Neural cell (in vitro differentiated cells): Measurements from ENCODE around the gene TMEM131. TPM values are rescaled to one million over a fixed set of nuclear protein-coding genes. Genes with fewer than 3 reads are reported as not detected.

Experiments used
- H2AFZ ChIP-seq: fragments of 200-600, 300-800 bp; sonication (generic), shearing (Covaris generic); 2 replicates; pipeline ENCODE4 v1.6.0; 2014; ENCODE audit warnings: low read depth, mild to moderate bottlenecking, antibody characterized with exemption, low read length, moderate library complexity
- H3F3A ChIP-seq: fragments of 200-600 bp; shearing (Covaris generic); 2 replicates; pipeline ENCODE4 v1.6.1; 2016; ENCODE audit warnings: mild to moderate bottlenecking, moderate library complexity, mixed read lengths, antibody characterized with exemption, low read length; ENCODE audit not compliant: insufficient read depth, poor library complexity, severe bottlenecking
- H3K27ac ChIP-seq: fragments of 200-600, 300-800 bp; sonication (generic), shearing (Covaris generic); 2 replicates; pipeline ENCODE4 v1.5.1; 2014; ENCODE audit warnings: mild to moderate bottlenecking, low read length, moderate library complexity
- H3K27me3 ChIP-seq: fragments of 300-800, 200-600 bp; sonication (generic), shearing (Covaris generic); 2 replicates; pipeline ENCODE4 v1.6.0; 2014; ENCODE audit warnings: mild to moderate bottlenecking, low read depth, low read length, moderate library complexity; ENCODE audit not compliant: insufficient read depth
- H3K36me3 ChIP-seq: fragments of 300-800, 200-600 bp; sonication (generic), shearing (Covaris generic); 2 replicates; pipeline ENCODE4 v1.5.1; 2014; ENCODE audit warnings: mild to moderate bottlenecking, antibody characterized with exemption, low read length, moderate library complexity; ENCODE audit not compliant: insufficient read depth
- H3K4me2 ChIP-seq: fragments of 300-800, 200-600 bp; sonication (generic), shearing (Covaris generic); 2 replicates; pipeline ENCODE4 v1.6.0; 2014; ENCODE audit warnings: mild to moderate bottlenecking, low read length
- H3K4me3 ChIP-seq: fragments of 300-800, 200-600 bp; sonication (generic), shearing (Covaris generic); 2 replicates; pipeline ENCODE4 v1.5.1; 2014; ENCODE audit warnings: mild to moderate bottlenecking, low read length, moderate library complexity
- H3K79me2 ChIP-seq: fragments of 200-600 bp; shearing (Covaris generic); replicated peaks from 2 replicates; pipeline ENCODE4 v1.6.0; 2014; ENCODE audit warnings: mild to moderate bottlenecking, low read length, moderate library complexity; ENCODE audit not compliant: insufficient read depth
- H3K9ac ChIP-seq: fragments of 300-800, 200-600 bp; sonication (generic), shearing (Covaris generic); 2 replicates; pipeline ENCODE4 v1.6.1; 2016; ENCODE audit warnings: mild to moderate bottlenecking, low read length, mixed read lengths
- H3K9me2 ChIP-seq: fragments of 200-600 bp; shearing (Covaris generic); 2 replicates; pipeline ENCODE4 v1.6.1; 2016; ENCODE audit warnings: mild to moderate bottlenecking, low read length, mixed read lengths; ENCODE audit not compliant: insufficient read depth
- H3K9me3 ChIP-seq: fragments of 200-600, 300-800 bp; sonication (generic), shearing (Covaris generic); 2 replicates; pipeline ENCODE4 v1.6.1; 2016; ENCODE audit warnings: mild to moderate bottlenecking, mixed run types, low read length, moderate library complexity, mixed read lengths
- H4K20me1 ChIP-seq: fragments of 200-600 bp; shearing (Covaris generic); 2 replicates; pipeline ENCODE4 v1.6.1; 2016; ENCODE audit warnings: mild to moderate bottlenecking, mixed run types; ENCODE audit not compliant: insufficient read depth
- EP300 ChIP-seq: fragments of 450-650 bp; conservative IDR thresholded peaks from 2 replicates; pipeline ENCODE4 v1.6.1; 2014; ENCODE audit warnings: antibody characterized with exemption, mild to moderate bottlenecking, moderate library complexity; ENCODE audit not compliant: poor library complexity, severe bottlenecking
- EZH2 ChIP-seq: fragments of 200-600, 300-800 bp; shearing (Covaris generic), sonication (generic); IDR thresholded peaks from 2 replicates; pipeline ENCODE4 v1.6.1; 2014; ENCODE audit warnings: antibody characterized with exemption, low read length, borderline replicate concordance, mild to moderate bottlenecking; ENCODE audit not compliant: insufficient read depth, poor library complexity, severe bottlenecking
- MXI1 ChIP-seq: fragments of 450-650 bp; conservative IDR thresholded peaks from 2 replicates; pipeline ENCODE4 v1.6.1; 2014; ENCODE audit warnings: antibody characterized with exemption, mild to moderate bottlenecking; ENCODE audit not compliant: poor library complexity, severe bottlenecking
- POLR2AphosphoS5 ChIP-seq: IDR thresholded peaks from 2 replicates; pipeline ENCODE4 v1.6.1; 2012
- RAD21 ChIP-seq: fragments of 450-650 bp; conservative IDR thresholded peaks from 2 replicates; pipeline ENCODE4 v1.6.1; 2014; ENCODE audit warnings: antibody characterized with exemption, mild to moderate bottlenecking, moderate library complexity
- SMC3 ChIP-seq: fragments of 450-650 bp; conservative IDR thresholded peaks from 2 replicates; pipeline ENCODE4 v1.6.1; 2014; ENCODE audit warnings: antibody characterized with exemption, mild to moderate bottlenecking, moderate library complexity; ENCODE audit not compliant: poor library complexity
- TAF1 ChIP-seq: IDR thresholded peaks from 2 replicates; pipeline ENCODE4 v1.6.1; 2012; ENCODE audit warnings: low read depth
- polyA plus RNA-seq: library from polyadenylated mRNA; depleted of rRNA; stranded (reverse); fragments of >200 nt; gene quantifications from 2 replicates; pipeline ENCODE4 v1.2.3, GENCODE V29; 2014
- TF ChIP-seq, protein P1 (sequence below): IDR thresholded peaks from 2 replicates; pipeline ENCODE4 v1.6.1; 2012; ENCODE audit warnings: borderline replicate concordance
- TF ChIP-seq, protein P2 (sequence below): fragments of 450-650 bp; IDR thresholded peaks from 2 replicates; pipeline ENCODE4 v1.5.1; 2014; ENCODE audit warnings: antibody characterized with exemption, mild to moderate bottlenecking, moderate library complexity; ENCODE audit not compliant: poor library complexity, severe bottlenecking

The TMEM131 gene
- polyA plus RNA-seq, 1 donor from 2014 or later, result 9.6 TPM

GRCh38 chr2:97961534-97961933 lies 34.2 kb downstream of the TMEM131 start:
- Histone ChIP-seq H4K20me1 (no peaks in the 10 kb centered on the region), H3K27ac (no peak overlapping the region), H3K9me2 (no peaks in the 10 kb centered on the region), H2AFZ (no peak overlapping the region), H3K27me3 (no peaks in the 10 kb centered on the region), H3K4me2 (no peak overlapping the region), H3K9ac (no peak overlapping the region), H3K36me3 (no peaks in the 10 kb centered on the region), H3K9me3 (no peaks in the 10 kb centered on the region), H3K79me2 (peaks cover 63% of the 10 kb centered on the region), H3K4me3 (no peak overlapping the region), H3F3A (no peaks in the 10 kb centered on the region)
- TF ChIP-seq EZH2 (no peak), EP300 (no peak), MXI1 (no peak), POLR2AphosphoS5 (no peak), SMC3 (no peak), TAF1 (no peak), RAD21 (no peak)
- TF ChIP-seq, protein P1, sequence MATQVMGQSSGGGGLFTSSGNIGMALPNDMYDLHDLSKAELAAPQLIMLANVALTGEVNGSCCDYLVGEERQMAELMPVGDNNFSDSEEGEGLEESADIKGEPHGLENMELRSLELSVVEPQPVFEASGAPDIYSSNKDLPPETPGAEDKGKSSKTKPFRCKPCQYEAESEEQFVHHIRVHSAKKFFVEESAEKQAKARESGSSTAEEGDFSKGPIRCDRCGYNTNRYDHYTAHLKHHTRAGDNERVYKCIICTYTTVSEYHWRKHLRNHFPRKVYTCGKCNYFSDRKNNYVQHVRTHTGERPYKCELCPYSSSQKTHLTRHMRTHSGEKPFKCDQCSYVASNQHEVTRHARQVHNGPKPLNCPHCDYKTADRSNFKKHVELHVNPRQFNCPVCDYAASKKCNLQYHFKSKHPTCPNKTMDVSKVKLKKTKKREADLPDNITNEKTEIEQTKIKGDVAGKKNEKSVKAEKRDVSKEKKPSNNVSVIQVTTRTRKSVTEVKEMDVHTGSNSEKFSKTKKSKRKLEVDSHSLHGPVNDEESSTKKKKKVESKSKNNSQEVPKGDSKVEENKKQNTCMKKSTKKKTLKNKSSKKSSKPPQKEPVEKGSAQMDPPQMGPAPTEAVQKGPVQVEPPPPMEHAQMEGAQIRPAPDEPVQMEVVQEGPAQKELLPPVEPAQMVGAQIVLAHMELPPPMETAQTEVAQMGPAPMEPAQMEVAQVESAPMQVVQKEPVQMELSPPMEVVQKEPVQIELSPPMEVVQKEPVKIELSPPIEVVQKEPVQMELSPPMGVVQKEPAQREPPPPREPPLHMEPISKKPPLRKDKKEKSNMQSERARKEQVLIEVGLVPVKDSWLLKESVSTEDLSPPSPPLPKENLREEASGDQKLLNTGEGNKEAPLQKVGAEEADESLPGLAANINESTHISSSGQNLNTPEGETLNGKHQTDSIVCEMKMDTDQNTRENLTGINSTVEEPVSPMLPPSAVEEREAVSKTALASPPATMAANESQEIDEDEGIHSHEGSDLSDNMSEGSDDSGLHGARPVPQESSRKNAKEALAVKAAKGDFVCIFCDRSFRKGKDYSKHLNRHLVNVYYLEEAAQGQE, result no peak
- TF ChIP-seq, protein P2, sequence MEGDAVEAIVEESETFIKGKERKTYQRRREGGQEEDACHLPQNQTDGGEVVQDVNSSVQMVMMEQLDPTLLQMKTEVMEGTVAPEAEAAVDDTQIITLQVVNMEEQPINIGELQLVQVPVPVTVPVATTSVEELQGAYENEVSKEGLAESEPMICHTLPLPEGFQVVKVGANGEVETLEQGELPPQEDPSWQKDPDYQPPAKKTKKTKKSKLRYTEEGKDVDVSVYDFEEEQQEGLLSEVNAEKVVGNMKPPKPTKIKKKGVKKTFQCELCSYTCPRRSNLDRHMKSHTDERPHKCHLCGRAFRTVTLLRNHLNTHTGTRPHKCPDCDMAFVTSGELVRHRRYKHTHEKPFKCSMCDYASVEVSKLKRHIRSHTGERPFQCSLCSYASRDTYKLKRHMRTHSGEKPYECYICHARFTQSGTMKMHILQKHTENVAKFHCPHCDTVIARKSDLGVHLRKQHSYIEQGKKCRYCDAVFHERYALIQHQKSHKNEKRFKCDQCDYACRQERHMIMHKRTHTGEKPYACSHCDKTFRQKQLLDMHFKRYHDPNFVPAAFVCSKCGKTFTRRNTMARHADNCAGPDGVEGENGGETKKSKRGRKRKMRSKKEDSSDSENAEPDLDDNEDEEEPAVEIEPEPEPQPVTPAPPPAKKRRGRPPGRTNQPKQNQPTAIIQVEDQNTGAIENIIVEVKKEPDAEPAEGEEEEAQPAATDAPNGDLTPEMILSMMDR, result no peak

DNA sequence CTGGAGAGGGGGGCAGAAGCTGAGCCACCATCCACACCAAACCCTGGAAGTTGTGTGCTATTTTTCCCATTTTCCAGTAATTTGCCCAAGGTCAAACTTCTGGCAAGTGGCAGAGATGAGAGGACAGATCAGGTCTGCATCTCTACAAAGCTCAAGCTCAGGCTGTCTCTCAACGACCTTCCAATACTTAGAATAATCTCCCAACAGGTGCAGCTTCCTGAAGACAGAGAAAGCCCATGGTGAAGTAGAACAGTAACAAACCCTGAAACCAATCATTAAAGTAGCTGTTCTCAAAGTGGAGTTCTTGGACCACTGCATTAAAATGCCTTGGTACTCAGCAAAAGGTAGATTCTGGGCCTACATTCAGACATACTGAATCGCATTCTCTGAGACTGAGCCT lies 37.6 kb downstream of the TMEM131 start:
- H4K20me1 ChIP-seq, result no peaks in the 10 kb centered on the region

More for the DNA sequence above, 37.6 kb downstream of the TMEM131 start:
- Histone ChIP-seq H3K27ac (no peak overlapping the region), H3K36me3 (no peaks in the 10 kb centered on the region), H3K4me2 (no peak overlapping the region), H3K9me2 (no peaks in the 10 kb centered on the region), H3F3A (no peaks in the 10 kb centered on the region), H3K4me3 (no peak overlapping the region), H3K79me2 (peaks cover 59% of the 10 kb centered on the region), H2AFZ (no peak overlapping the region), H3K27me3 (no peaks in the 10 kb centered on the region), H3K9ac (no peak overlapping the region), H3K9me3 (no peaks in the 10 kb centered on the region)
- TF ChIP-seq, protein P2, result no peak
- TF ChIP-seq SMC3 (no peak), RAD21 (no peak), EP300 (no peak), TAF1 (no peak), POLR2AphosphoS5 (no peak), EZH2 (no peak), MXI1 (no peak)
- TF ChIP-seq, protein P1, result no peak
